HPDE6-E6E7 (cell line): ENCODE data around the gene ADISSP.

ENCODE experiments used
- DNase-seq: peaks from one replicate; pipeline ENCODE4 v3.0.0; 2011; ENCODE audit warnings: missing footprints; ENCODE audit errors: extremely low spot score

ADISSP gene

GRCh38 chr20:3755269-3755668 lies 12.3 kb downstream of the ADISSP start:
- no peak for DNase-seq

- DNase-seq: no peak
These were observed 13.3 kb downstream of the ADISSP start for GRCh38 chr20:3754276-3754630.

GRCh38 chr20:3753501-3754275 lies 13.9 kb downstream of the ADISSP start:
- no peak for DNase-seq

- peak; percentile 79 for DNase-seq
These were observed 14.5 kb downstream of the ADISSP start for GRCh38 chr20:3753098-3753497.

- DNase-seq: no peak
These were observed 15.2 kb downstream of the ADISSP start for GRCh38 chr20:3752386-3752759.

GRCh38 chr20:3751675-3752385 lies 15.7 kb downstream of the ADISSP start:
- DNase-seq: peak; percentile 67

GRCh38 chr20:3751305-3751674 lies 16.3 kb downstream of the ADISSP start:
- DNase-seq: no peak

GRCh38 chr20:3749689-3750531 lies 17.6 kb downstream of the ADISSP start:
- DNase-seq: peak; percentile 67

GRCh38 chr20:3749087-3749688 lies 18.4 kb downstream of the ADISSP start:
- no peak for DNase-seq

GRCh38 chr20:3748073-3748472 lies 19.5 kb downstream of the ADISSP start:
- DNase-seq: no peak

- no peak for DNase-seq
These were observed 20.1 kb downstream of the ADISSP start for GRCh38 chr20:3747471-3747870.

GRCh38 chr20:3745686-3746173 lies 21.8 kb downstream of the ADISSP start:
- DNase-seq: no peak

- DNase-seq: peak; percentile 93
These were observed 22.5 kb downstream of the ADISSP start for GRCh38 chr20:3744806-3745685.

- DNase-seq: no peak
These were observed 23.5 kb downstream of the ADISSP start for GRCh38 chr20:3744037-3744436.

GRCh38 chr20:3743251-3743650 lies 24.3 kb downstream of the ADISSP start:
- no peak for DNase-seq

GRCh38 chr20:3741836-3742458 lies 25.6 kb downstream of the ADISSP start:
- DNase-seq: no peak

- DNase-seq: no peak
These were observed 26.8 kb downstream of the ADISSP start for GRCh38 chr20:3740615-3741301.

- DNase-seq: no peak
These were observed 27.6 kb downstream of the ADISSP start for GRCh38 chr20:3739926-3740451.

GRCh38 chr20:3739054-3739925 lies 28.3 kb downstream of the ADISSP start:
- DNase-seq: no peak
